ENCODE results near the gene PPP4R3C.
"Not testable (repeated sequence)": the region's sequence is repeated elsewhere in the genome, so short reads cannot be mapped to it uniquely, and the experiment has no call there.

The PPP4R3C gene

DNA sequence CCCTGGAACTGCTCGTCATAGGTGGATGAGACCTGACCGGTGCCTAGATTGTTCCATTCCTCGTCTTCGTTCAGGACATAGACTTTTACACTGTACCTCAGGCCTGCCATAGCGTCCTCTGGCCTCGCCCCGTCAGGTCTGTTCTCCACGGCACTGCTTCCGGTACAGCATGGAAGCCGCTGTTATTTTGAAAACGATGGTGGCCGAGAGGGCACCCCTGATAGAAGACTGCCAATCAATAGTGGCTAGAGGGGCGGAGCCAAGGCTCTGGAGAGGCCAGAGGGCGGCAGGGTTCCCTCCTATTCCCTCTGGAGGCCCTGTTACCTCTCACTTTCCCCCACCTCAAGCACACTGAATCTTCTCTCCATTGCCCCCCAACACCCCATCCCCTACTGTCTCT, at the start of gene PPP4R3C:
Gene PPP4R3C (minus strand): TSS at position 155 of the 400 bp plus-strand sequence. CDS start 45 bp downstream, at position 110.
- FAIRE-seq: no peak

DNA sequence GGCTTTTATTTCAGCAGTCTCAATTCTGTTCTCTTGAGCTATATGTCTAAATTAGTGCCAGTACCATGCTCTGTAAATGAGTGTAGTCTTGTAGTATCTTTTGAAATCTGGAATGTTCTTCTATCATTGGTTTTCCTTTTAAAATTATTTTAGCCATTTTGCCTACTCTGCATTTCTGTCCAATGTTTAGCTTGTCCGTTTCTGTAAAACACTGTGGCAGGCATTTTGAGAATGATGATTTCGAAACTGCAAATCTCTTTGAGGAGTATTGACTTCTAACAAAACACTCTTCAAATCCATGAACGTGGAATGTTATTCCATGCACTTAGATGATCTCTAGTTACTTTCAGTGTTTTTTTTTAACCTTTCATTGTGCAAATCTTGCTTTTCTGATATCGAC, 28.3 kb upstream of the PPP4R3C start:
- FAIRE-seq: no peak

DNA sequence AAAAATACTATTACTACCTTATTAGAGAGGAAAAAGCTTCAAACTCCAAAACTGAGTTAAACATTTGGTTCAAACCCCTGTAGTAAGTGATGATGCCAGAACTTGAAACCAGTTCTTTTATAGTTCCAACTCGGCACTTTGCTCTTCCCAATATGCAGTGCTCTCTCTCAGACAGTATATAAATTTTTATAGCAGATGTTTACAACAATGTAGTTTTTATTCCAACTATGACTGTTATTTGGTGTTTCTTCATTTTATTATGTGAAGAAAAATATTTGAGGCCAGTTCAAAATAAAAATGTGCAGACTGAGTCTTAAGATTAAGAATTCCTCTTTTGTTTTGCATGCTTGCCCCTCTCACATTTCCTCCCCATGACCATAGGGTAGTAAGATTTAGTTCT, 2.9 kb upstream of the PPP4R3C start:
- no peak for FAIRE-seq

GRCh38 chrX:27465036-27465435, 1.9 kb upstream of the PPP4R3C start:
- FAIRE-seq: no peak

GRCh38 chrX:27459129-27459528, 4.0 kb downstream of the PPP4R3C start:
- not testable (repeated sequence) for FAIRE-seq

- FAIRE-seq: not testable (repeated sequence)
Observed at GRCh38 chrX:27458544-27458943, 4.6 kb downstream of the PPP4R3C start.

- no peak for FAIRE-seq
Observed at GRCh38 chrX:27451324-27451723, 11.8 kb downstream of the PPP4R3C start.

- no peak for FAIRE-seq
Observed at GRCh38 chrX:27446423-27446822, 16.7 kb downstream of the PPP4R3C start.

GRCh38 chrX:27445438-27445837, 17.7 kb downstream of the PPP4R3C start:
- no peak for FAIRE-seq

- no peak for FAIRE-seq
Observed at GRCh38 chrX:27444093-27444908, 18.8 kb downstream of the PPP4R3C start.

GRCh38 chrX:27442392-27442791, 20.7 kb downstream of the PPP4R3C start:
- FAIRE-seq: not testable (repeated sequence)

- FAIRE-seq: no peak
Observed at GRCh38 chrX:27439771-27440170, 23.4 kb downstream of the PPP4R3C start.

GRCh38 chrX:27438937-27439336, 24.2 kb downstream of the PPP4R3C start:
- no peak for FAIRE-seq

DNA sequence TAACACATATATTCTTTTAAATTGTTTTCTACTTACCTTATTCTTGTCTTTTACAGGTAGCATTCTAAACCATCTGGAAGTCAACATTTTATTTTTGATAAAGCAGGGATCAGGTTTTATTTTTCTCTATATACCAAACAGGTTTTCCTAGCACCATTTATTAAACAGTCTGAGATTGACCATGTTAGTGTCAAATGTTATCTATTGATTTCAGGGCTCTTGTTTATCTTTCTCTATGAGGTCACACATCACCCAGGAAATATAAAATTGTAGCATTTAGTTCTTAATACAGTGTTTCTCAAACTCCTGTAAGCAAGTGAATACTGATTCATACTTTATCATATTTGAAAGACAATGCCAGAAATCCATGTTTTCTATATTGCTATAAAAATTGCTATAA, 28.1 kb downstream of the PPP4R3C start:
- no peak for FAIRE-seq
